ENCODE results near the gene TENM4.

DNA sequence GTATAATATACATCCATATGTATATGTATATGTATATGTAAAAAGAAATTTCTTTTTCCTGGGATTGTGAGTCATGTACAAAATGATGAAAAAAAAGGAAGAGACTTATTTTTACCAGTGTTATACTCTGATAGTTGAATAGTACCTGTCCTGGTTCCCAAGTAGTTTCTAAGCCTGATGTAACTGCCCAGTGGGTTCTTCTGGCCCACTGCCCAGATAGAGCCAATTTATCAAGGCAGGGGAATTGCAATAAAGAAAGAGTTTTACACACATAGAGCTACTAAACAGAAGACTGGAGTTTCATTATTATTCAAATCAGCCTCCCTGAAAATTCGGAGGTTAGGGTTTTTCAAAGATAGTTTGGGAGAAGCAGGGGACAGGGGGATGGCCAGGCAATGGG is 837.0 kb downstream of the TENM4 start:
- TF ChIP-seq GABPA (IDR thresholded peaks at IDR 0.05 in 1 of 2, conservative IDR thresholded peaks at IDR 0.05 in 1 of 2) = no peak
- TF ChIP-seq, protein P1, sequence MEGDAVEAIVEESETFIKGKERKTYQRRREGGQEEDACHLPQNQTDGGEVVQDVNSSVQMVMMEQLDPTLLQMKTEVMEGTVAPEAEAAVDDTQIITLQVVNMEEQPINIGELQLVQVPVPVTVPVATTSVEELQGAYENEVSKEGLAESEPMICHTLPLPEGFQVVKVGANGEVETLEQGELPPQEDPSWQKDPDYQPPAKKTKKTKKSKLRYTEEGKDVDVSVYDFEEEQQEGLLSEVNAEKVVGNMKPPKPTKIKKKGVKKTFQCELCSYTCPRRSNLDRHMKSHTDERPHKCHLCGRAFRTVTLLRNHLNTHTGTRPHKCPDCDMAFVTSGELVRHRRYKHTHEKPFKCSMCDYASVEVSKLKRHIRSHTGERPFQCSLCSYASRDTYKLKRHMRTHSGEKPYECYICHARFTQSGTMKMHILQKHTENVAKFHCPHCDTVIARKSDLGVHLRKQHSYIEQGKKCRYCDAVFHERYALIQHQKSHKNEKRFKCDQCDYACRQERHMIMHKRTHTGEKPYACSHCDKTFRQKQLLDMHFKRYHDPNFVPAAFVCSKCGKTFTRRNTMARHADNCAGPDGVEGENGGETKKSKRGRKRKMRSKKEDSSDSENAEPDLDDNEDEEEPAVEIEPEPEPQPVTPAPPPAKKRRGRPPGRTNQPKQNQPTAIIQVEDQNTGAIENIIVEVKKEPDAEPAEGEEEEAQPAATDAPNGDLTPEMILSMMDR (IDR thresholded peaks at IDR 0.05; ENCODE audit: low read depth, low read length, missing input control) = no peak
